Stimulated activated CD8-positive, alpha-beta memory T cell treated with anti-CD3 and anti-CD28 coated beads, Interleukin-15, amount 100 ng/mL, for 4 hours (primary cell): Measurements from ENCODE around the gene CLEC12A.
"Not testable (repeated sequence)": the region's sequence is repeated elsewhere in the genome, so short reads cannot be mapped to it uniquely, and the experiment has no call there.

Experiments
- DNase-seq, 2 donors: peaks; one replicate each; pipeline ENCODE4 v3.0.0-alpha.2; 2020; ENCODE audit warnings: low read depth in 2 of 2

The CLEC12A gene

GRCh38 chr12:9971181-9971580 lies at the start of gene CLEC12A:
Gene CLEC12A (plus strand): TSS chr12:9971409. CDS start chr12:9971597, 188 bp downstream.
- no peak for DNase-seq

GRCh38 chr12:9922429-9922828 lies 48.8 kb upstream of the CLEC12A start:
- DNase-seq, result no peak

GRCh38 chr12:9925705-9926393 lies 45.4 kb upstream of the CLEC12A start:
- DNase-seq, result no peak

GRCh38 chr12:9926876-9927275 lies 44.3 kb upstream of the CLEC12A start:
- no peak for DNase-seq

- no peak for DNase-seq
Observed at GRCh38 chr12:9928607-9929006, 42.6 kb upstream of the CLEC12A start.

GRCh38 chr12:9931245-9931644 lies 40.0 kb upstream of the CLEC12A start:
- DNase-seq, result no peak

GRCh38 chr12:9932270-9932669 lies 38.9 kb upstream of the CLEC12A start, which contains the start of gene CLEC2A:
Gene CLEC2A (minus strand): TSS chr12:9932370. CDS start chr12:9932329, 41 bp downstream.
- no peak for DNase-seq

- no peak for DNase-seq
Observed at GRCh38 chr12:9933958-9934357, 37.3 kb upstream of the CLEC12A start.

GRCh38 chr12:9935026-9935425 lies 36.2 kb upstream of the CLEC12A start:
- DNase-seq, result no peak

GRCh38 chr12:9936591-9936990 lies 34.6 kb upstream of the CLEC12A start:
- DNase-seq, result no peak

GRCh38 chr12:9940375-9940774 lies 30.8 kb upstream of the CLEC12A start:
- DNase-seq, result no peak

GRCh38 chr12:9941838-9942237 lies 29.4 kb upstream of the CLEC12A start:
- no peak for DNase-seq

GRCh38 chr12:9943240-9943639 lies 28.0 kb upstream of the CLEC12A start:
- DNase-seq, result no peak

- no peak for DNase-seq
Observed at GRCh38 chr12:9944391-9944790, 26.8 kb upstream of the CLEC12A start.

GRCh38 chr12:9947674-9948073 lies 23.5 kb upstream of the CLEC12A start:
- DNase-seq, result no peak

- DNase-seq, result no peak
Observed at GRCh38 chr12:9948606-9949296, 22.5 kb upstream of the CLEC12A start.

- no peak for DNase-seq
Observed at GRCh38 chr12:9951026-9951675, 20.1 kb upstream of the CLEC12A start.

- not testable (repeated sequence) for DNase-seq
Observed at GRCh38 chr12:9952954-9953729, 18.1 kb upstream of the CLEC12A start.

- no peak for DNase-seq
Observed at GRCh38 chr12:9957834-9958233, 13.4 kb upstream of the CLEC12A start.

- no peak for DNase-seq
Observed at GRCh38 chr12:9960590-9960989, 10.6 kb upstream of the CLEC12A start.

GRCh38 chr12:9961106-9961505 lies 10.1 kb upstream of the CLEC12A start:
- no peak for DNase-seq

- DNase-seq, result no peak
Observed at GRCh38 chr12:9961901-9962300, 9.3 kb upstream of the CLEC12A start.
